Hematopoietic multipotent progenitor cell (in vitro differentiated cells): ENCODE data around the gene LUZP2. TPM values are rescaled to one million over a fixed set of nuclear protein-coding genes. Genes with fewer than 3 reads are reported as not detected.

Experiments used
- DNase-seq, 3 donors: peaks; one replicate each; pipeline ENCODE4 v3.0.0-alpha.2; 2011 to 2015; ENCODE audit warnings: low read depth in 2 of 3, low spot score in 2 of 3
- total RNA-seq: library from RNA; depleted of rRNA; stranded (reverse); fragments of >200 nt; gene quantifications from one replicate; pipeline ENCODE4 v1.2.3, GENCODE V29; 2012

LUZP2 gene
- total RNA-seq, 1 donor = not detected

- no peak for DNase-seq
Measured at GRCh38 chr11:24625975-24626374, 129.1 kb downstream of the LUZP2 start.

GRCh38 chr11:24628224-24628776 lies 131.4 kb downstream of the LUZP2 start:
- DNase-seq = no peak

DNA sequence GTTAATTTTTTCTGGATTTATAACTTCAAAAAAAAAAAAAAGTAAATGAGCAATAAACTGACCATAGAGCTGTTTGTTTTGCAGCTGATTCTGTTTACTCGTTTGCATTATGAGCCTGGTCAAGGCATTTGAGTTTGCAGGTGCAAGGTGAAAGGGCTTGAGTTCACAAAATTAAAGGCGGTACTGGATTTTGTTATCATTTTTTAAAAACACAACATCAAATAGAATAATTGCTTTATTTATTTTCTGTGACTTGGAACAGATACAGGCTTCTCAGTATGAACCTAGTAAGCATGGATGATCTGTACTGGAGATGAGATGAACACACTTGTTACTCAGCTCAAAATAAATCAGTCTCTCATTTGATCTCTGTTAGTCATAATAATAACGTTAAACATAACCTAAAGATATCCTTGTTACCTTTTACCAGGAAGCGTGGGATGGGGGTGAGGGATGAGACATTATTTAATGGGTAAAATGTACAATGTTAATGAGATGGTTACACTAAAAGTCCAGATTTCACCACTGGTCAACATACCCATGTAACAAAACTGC lies 137.8 kb downstream of the LUZP2 start:
- no peak for DNase-seq

DNA sequence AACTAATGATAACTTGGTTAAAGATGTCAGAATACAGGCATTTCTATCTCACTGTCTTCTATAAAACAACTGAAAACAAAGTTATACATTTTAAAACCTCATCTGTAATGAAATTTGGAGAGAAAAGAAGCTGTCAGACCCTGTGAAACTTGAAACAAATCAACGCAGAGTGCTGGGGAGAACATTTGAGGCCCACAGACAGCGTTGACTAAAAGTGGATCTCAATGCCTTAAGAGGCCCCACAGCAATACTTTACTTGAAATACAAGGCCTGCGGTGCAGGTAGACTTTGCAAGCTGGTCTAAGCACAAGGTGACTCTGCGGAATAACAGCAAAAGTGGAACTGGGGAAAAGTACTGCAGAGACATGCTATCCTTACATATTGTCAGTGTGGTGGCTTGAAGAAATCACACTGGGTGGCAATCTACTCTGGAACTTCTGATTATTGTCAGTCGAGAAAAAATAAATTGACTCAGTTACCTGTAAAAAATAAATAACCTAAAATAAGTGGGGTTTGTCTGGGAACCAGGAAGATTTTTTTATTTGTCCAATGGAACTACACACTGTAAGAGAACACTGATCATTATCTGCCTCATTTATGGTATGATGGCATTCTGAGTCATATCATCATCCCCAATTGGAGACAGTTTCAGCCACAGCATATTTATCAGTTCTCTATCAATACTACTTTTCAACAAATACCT lies 138.9 kb downstream of the LUZP2 start:
- no peak for DNase-seq

- DNase-seq = no peak
Measured at GRCh38 chr11:24636291-24636629, 139.4 kb downstream of the LUZP2 start.

DNA sequence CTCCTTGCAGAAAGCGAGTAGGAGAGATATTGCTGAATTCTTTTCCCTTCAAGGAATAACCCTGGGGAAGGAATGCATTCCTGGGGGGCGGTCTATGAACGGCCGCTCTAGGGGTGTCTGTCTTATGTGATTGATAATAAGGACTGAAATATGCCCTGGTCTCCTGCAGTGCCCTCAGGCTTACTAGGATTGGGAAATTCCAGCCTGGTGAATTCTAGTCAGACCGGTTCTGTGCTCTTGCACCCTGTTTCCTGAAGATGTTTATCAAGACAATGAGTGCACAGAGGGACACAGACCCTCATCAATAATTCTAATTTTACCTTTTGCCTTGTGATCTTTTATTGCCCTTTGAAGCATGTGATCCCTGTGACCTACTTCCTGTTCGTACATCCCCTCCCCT lies 140.7 kb downstream of the LUZP2 start:
- no peak for DNase-seq

DNA sequence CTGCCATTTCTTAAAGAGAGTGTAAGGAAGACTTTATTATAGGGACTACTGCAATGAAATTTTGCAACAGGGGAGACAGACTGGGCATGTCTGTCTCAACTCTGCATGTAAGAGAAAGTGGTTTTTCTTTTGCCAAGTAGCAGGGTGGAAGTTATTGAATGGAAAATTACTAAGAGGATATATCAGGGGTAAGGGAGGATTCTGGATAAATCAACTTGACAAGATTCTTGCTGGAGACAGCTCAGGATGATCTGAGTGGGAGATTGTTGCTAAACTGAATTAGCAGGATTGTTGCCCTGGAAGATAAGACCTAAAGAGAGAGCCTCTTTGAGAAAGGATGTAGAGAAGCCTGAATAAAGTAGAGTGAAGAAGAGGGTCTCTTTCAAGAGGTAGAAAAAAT lies 145.8 kb downstream of the LUZP2 start:
- no peak for DNase-seq

DNA sequence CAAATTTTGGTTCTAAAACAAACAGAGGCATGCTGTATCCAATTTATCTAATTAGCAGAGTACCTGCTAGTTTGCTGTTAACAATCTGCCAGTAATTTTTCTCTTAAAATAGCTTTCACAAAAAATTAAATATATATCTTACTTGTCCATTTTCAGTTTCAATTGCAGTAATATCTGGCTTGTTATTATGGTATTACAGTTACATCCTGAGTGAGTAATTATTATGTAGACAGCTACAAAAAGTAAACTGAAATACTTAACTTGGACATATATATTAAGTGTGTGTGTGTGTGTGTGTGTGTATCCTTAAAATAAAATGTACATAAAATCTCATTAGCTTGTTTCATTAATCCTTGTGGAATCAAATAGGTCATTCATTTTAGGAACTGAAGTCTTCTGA lies 148.7 kb downstream of the LUZP2 start:
- DNase-seq = no peak

DNA sequence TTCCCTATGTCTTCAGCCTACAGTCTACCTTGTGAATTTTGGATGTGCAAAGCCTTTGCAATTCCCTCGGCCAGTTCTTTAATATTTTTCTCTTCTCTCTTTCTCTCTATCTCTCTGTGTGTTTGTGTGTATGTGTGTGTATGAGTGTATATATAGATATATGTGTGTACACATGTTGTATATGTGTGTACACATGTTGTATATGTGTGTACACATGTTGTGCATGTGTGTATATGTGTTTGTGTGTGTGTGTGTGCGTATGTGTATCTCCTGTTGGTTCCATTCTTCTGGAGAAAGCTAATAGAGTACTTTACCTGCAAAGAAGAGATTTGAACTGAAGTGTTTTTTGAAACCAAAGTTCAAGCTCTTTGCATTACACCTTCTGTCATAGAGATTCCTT lies 155.0 kb downstream of the LUZP2 start:
- DNase-seq = no peak

DNA sequence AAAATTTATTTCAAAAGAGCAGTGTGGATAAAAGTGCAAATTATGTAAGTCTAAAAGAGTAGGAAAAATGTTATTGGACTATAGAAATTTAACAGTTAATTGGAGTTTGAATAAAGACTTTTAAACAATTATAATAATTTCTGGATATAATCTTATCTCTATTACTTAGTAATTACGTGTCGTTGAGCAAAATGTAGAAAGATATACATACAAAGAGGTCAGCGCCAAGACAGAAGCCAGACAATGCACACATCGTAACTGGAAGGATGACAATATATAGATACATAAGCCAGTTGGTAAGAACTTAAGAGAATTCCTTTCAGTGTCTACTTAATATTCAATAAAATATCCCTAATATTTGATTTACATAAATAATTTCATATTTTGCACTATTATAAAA lies 157.0 kb downstream of the LUZP2 start:
- DNase-seq = no peak

DNA sequence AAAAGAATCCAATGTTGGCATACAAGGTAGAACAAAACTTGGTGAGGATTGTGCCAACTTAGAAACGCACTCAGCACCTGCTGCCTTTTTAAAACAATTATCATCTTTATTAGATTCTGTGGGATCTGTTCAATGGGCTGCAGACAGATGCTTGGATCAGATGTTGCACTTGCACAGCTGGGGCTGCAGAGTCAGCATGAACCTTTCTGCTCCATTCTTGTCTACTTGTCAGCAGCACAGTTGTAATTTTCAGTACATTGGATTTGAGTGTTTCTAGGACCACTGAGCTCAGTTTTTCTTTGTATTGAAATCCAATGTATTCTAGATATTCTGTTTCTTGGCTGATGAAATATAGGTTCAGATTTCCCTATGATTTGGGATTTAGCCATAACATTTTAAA lies 164.5 kb downstream of the LUZP2 start:
- DNase-seq = no peak

DNA sequence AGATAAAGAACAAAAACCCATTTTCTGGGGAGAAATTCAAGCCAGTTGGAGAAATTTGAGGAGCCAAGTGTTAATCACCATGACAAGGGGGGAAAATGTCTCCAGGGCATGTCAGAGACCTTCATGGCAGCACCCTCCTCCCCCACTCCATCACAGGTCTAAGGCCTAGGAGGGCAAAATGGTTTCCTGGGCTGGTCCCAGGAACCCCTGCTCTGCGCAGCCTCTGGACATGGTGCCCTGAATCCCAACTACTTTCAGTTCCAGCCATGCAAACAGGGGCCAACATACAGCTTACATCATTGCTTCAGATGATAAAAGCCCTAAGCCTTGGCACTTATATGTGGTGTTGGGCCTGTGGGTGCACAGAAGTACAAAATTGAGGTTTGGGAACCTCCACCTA lies 167.5 kb downstream of the LUZP2 start:
- DNase-seq = no peak

GRCh38 chr11:24667353-24667968 lies 170.6 kb downstream of the LUZP2 start:
- no peak for DNase-seq

DNA sequence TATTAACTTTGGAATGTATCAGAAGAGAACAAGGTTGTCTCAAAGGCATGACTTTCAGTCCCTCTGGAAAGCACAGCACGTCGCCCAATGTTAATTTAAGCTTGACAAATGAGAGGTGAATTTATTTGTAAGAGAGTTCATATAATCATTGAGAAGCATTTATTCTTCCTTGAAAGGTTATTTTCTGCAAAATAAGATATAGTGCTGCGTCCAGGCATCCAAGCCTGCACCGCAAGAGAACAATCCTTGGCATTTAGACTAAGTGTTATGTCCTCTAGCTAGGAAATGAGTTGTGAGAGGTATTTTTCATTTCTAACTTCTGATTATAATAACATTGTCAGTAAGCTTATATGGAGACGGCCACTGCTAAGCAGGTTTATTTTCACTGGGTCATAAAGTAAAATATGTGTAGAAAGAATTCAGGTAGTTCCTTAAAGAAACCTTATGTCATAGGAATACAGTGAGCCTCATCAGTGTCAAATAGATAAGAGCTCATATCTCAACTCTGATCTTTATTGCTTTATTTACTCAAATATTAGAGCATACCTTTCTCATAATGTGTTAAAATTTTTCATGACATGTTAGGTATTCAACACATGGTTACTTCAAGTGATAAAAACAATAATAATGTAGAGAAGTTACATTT lies 182.0 kb downstream of the LUZP2 start:
- no peak for DNase-seq

- DNase-seq = no peak
Measured at GRCh38 chr11:24679821-24680351, 183.0 kb downstream of the LUZP2 start.

- DNase-seq = no peak
Measured at GRCh38 chr11:24683583-24683982, 186.7 kb downstream of the LUZP2 start.

GRCh38 chr11:24685821-24686220 lies 189.0 kb downstream of the LUZP2 start:
- no peak for DNase-seq

DNA sequence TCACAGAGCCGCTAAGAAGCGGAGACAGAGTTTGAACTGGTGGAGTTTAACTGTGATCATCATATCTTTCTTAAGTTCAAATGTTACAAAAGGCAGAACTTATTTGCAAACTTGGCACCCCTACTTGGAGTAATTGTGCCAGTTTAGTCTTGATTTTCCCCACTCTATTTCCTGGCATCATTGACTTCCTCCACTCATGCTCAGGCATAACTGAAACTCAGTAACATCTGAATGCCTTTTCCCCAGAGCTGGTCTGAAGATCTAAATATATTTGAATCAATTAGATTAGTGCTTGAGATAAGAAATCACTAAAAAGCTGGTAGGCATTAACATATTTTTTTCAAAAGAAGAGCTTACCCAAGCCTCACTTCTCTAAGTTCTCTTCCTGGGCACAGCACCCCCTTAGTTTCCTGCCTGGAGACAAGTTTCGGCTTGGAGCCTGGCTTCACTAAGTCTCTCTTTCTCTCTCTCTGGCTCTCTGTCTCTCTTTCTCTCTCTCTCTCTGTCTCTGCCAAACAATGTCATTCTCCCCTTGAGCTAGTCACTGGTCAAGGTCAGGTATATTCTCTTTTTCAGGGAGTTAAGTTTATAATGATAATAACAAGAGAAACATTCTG lies 190.8 kb downstream of the LUZP2 start:
- DNase-seq = no peak

- no peak for DNase-seq
Measured at GRCh38 chr11:24688981-24689380, 192.1 kb downstream of the LUZP2 start.

- no peak for DNase-seq
Measured at GRCh38 chr11:24697522-24698111, 200.8 kb downstream of the LUZP2 start.

DNA sequence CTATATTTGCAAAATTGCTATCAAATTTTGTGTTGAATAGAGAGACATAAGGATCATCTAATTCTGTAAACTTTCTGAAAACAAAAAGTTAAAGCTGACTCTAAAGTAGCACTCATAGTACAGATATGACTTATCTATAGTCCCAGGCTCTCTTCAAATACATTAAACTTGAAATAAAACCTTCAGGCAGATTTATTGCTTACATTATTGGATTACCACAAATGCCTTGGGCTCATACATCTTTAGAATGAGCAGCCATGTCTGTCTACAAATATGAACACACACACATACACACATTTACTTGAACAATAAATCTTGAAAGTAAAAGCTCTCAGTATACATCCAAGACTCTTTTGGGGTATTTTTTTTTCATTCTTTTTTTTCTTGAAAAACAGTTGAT lies 207.9 kb downstream of the LUZP2 start:
- no peak for DNase-seq
